HepG2 (cell line): Measurements from ENCODE around the gene AP1G1. TPM values are rescaled to one million over a fixed set of nuclear protein-coding genes. Genes with fewer than 3 reads are reported as not detected.

Source experiments
- ARNT ChIP-seq: fragments of 450-650 bp; IDR thresholded peaks from 2 replicates; pipeline ENCODE4 v1.6.1; 2017
- BATF2 ChIP-seq: sonication (generic); formaldehyde crosslinking; IDR thresholded peaks from 2 replicates; pipeline ENCODE4 v1.8.0; 2022; ENCODE audit warnings: mild to moderate bottlenecking, missing genetic modification reagents, moderate library complexity
- CEBPG ChIP-seq: IDR thresholded peaks from 2 replicates; pipeline ENCODE4 v1.6.1; 2016
- CHD2 ChIP-seq: IDR thresholded peaks from 2 replicates; pipeline ENCODE4 v1.6.1; 2011; ENCODE audit warnings: low read depth, low read length, improper control_type of control experiment
- DPF2 ChIP-seq: sonication (generic); formaldehyde crosslinking; IDR thresholded peaks from 2 replicates; pipeline ENCODE4 v1.4.0; 2020; ENCODE audit warnings: mild to moderate bottlenecking, low read depth, missing genetic modification reagents, borderline replicate concordance
- ETS1 ChIP-seq: sonication (generic); formaldehyde crosslinking; IDR thresholded peaks from 2 replicates; pipeline ENCODE4 v1.4.0; 2020; ENCODE audit warnings: missing genetic modification reagents
- FOSL1 ChIP-seq: sonication (generic); formaldehyde crosslinking; IDR thresholded peaks from 2 replicates; pipeline ENCODE4 v1.9.0; 2021; ENCODE audit warnings: missing genetic modification reagents, borderline replicate concordance
- HHEX ChIP-seq: IDR thresholded peaks from 2 replicates; pipeline ENCODE4 v1.6.1; 2016; ENCODE audit warnings: control low read depth
- KDM2A ChIP-seq: sonication (generic); formaldehyde crosslinking; IDR thresholded peaks from 2 replicates; pipeline ENCODE4 v1.4.0; 2020; ENCODE audit warnings: low read depth, missing genetic modification reagents, borderline replicate concordance
- MEIS1 ChIP-seq: sonication (generic); formaldehyde crosslinking; IDR thresholded peaks from 2 replicates; pipeline ENCODE4 v1.9.0; 2021; ENCODE audit warnings: mild to moderate bottlenecking, missing genetic modification reagents, moderate library complexity, borderline replicate concordance
- RFX1 ChIP-seq: fragments of 450-650 bp; IDR thresholded peaks from 2 replicates; pipeline ENCODE4 v1.6.1; 2017
- RXRA ChIP-seq: sonication (generic); formaldehyde crosslinking; IDR thresholded peaks from 2 replicates; pipeline ENCODE4 v1.5.1; 2020; ENCODE audit warnings: missing genetic modification reagents
- SATB2 ChIP-seq: sonication (generic); formaldehyde crosslinking; IDR thresholded peaks from 2 replicates; pipeline ENCODE4 v1.5.0; 2020; ENCODE audit warnings: missing genetic modification reagents
- SP2 ChIP-seq: sonication (generic); formaldehyde crosslinking; IDR thresholded peaks from 2 replicates; pipeline ENCODE4 v1.5.1; 2020; ENCODE audit warnings: mild to moderate bottlenecking, missing genetic modification reagents
- SUZ12 ChIP-seq: fragments of 150-350 bp; IDR thresholded peaks from 2 replicates; pipeline ENCODE4 v1.6.1; 2014; ENCODE audit warnings: low read depth, low read length
- TOE1 ChIP-seq: sonication (generic); formaldehyde crosslinking; IDR thresholded peaks from 2 replicates; pipeline ENCODE4 v1.4.0; 2020; ENCODE audit warnings: mild to moderate bottlenecking, missing genetic modification reagents
- USF2 ChIP-seq, 2 experiments: sonication (generic) in 1 of 2; formaldehyde crosslinking in 1 of 2; IDR thresholded peaks; 2 replicates each; pipeline versions ENCODE4 v1.5.1 to v1.6.1; 2011 to 2020; ENCODE audit warnings: borderline replicate concordance in 1 of 2, low read depth in 1 of 2, low read length in 1 of 2, mild to moderate bottlenecking in 1 of 2, missing genetic modification reagents in 1 of 2, moderate library complexity in 1 of 2
- YEATS2 ChIP-seq: sonication (generic); formaldehyde crosslinking; IDR thresholded peaks from 2 replicates; pipeline ENCODE4 v1.4.0; 2020; ENCODE audit warnings: missing genetic modification reagents, borderline replicate concordance
- ZNF121 ChIP-seq: sonication (generic); formaldehyde crosslinking; IDR thresholded peaks from 2 replicates; pipeline ENCODE4 v1.5.0; 2020; ENCODE audit warnings: mild to moderate bottlenecking, missing genetic modification reagents
- ZNF18 ChIP-seq: sonication (generic); formaldehyde crosslinking; IDR thresholded peaks from 2 replicates; pipeline ENCODE4 v1.8.0; 2022; ENCODE audit warnings: mild to moderate bottlenecking, missing genetic modification reagents; ENCODE audit not compliant: insufficient replicate concordance
- ZNF484 ChIP-seq: sonication (generic); formaldehyde crosslinking; IDR thresholded peaks from 2 replicates; pipeline ENCODE4 v1.5.1; 2020; ENCODE audit warnings: mild to moderate bottlenecking, low read depth, missing genetic modification reagents, borderline replicate concordance
- ZNF572 ChIP-seq: sonication (generic); formaldehyde crosslinking; IDR thresholded peaks from 2 replicates; pipeline ENCODE4 v1.5.1; 2020; ENCODE audit warnings: mild to moderate bottlenecking, missing genetic modification reagents
- ZNF589 ChIP-seq: sonication (generic); formaldehyde crosslinking; conservative IDR thresholded peaks from 2 replicates; pipeline ENCODE4 v1.8.0; 2022; ENCODE audit warnings: mild to moderate bottlenecking, moderate library complexity, missing genetic modification reagents
- ZNF75D ChIP-seq: sonication (generic); formaldehyde crosslinking; IDR thresholded peaks from 2 replicates; pipeline ENCODE4 v1.8.1; 2023; ENCODE audit warnings: missing genetic modification reagents, mild to moderate bottlenecking, borderline replicate concordance
- ZNF879 ChIP-seq: sonication (generic); formaldehyde crosslinking; IDR thresholded peaks from 2 replicates; pipeline ENCODE4 v1.8.1; 2023; ENCODE audit warnings: missing genetic modification reagents
- ZSCAN25 ChIP-seq: sonication (generic); formaldehyde crosslinking; IDR thresholded peaks from 2 replicates; pipeline ENCODE4 v1.8.0; 2022; ENCODE audit warnings: mild to moderate bottlenecking, missing genetic modification reagents
- polyA plus RNA-seq, 8 experiments: library from polyadenylated mRNA; depleted of rRNA in 3 of 8; stranded (reverse) in 7 of 8; unstranded in 1 of 8; fragments of >200 nt; fragmentation: Illumina TruSeq in 4 of 8; extraction: Trizol in 4 of 8; gene quantifications; 2 replicates each; pipeline versions ENCODE4 v1.2.1 to v1.2.3, GENCODE V29; 2011 to 2016; ENCODE audit warnings: low read depth in 4 of 8, missing spikeins in 1 of 8, mixed read lengths in 1 of 8; ENCODE audit not compliant: insufficient read depth in 1 of 8
- total RNA-seq, 5 experiments: library from RNA; depleted of rRNA; stranded (reverse); fragments of >200 nt; fragmentation: Illumina TruSeq; extraction: Trizol; gene quantifications; 2 replicates each; pipeline ENCODE4 v1.2.3, GENCODE V29; 2016; ENCODE audit warnings: low read depth in 1 of 5

The AP1G1 gene
- total and polyA plus RNA-seq, 2 of the 13 experiments (the other 11 are each of a cell fraction or from before 2014, with no cell fraction given), result 62.2 to 66.2 TPM

GRCh38 chr16:71723537-71724319 is 84.9 kb downstream of the AP1G1 start (continued):
- TF ChIP-seq BATF2 (CRISPR knock-in tag), result no peak
- 0 out of 2 replicates have a peak, but pooled peaks have one; percentile 26 for TF ChIP-seq TOE1 (CRISPR knock-in tag)
- TF ChIP-seq ZNF121 (CRISPR knock-in tag), result no peak; the same call in 1 of the 2 replicates
- TF ChIP-seq ETS1 (CRISPR knock-in tag), result no peak
- TF ChIP-seq CHD2, result no peak
- TF ChIP-seq ZNF572 (CRISPR knock-in tag), result no peak
- TF ChIP-seq SP2 (CRISPR knock-in tag), result no peak; the same call in 1 of the 2 replicates
- no peak for TF ChIP-seq RFX1
- TF ChIP-seq ZSCAN25 (CRISPR knock-in tag), result no peak; the same call in 1 of the 2 replicates
- no peak for TF ChIP-seq SATB2 (CRISPR knock-in tag)
- TF ChIP-seq HHEX (CRISPR knock-in tag), result no peak
- no peak for TF ChIP-seq ZNF18
- TF ChIP-seq USF2 (IDR thresholded peaks at IDR 0.05; ENCODE audit: low read depth, low read length), result no peak
- TF ChIP-seq USF2 (CRISPR knock-in tag; IDR thresholded peaks at IDR 0.05; ENCODE audit: borderline replicate concordance), result no peak
- TF ChIP-seq ZNF75D (CRISPR knock-in tag), result no peak
- no peak; the same call in 1 of the 2 replicates for TF ChIP-seq RXRA (CRISPR knock-in tag)
- no peak for TF ChIP-seq DPF2
- TF ChIP-seq ARNT, result no peak
- no peak for TF ChIP-seq YEATS2
- no peak for TF ChIP-seq ZNF484 (CRISPR knock-in tag)
- TF ChIP-seq MEIS1, result 0 out of 2 replicates have a peak, but pooled peaks have one; percentile 64
- no peak for TF ChIP-seq CEBPG (CRISPR knock-in tag)
- no peak for TF ChIP-seq ZNF589 (CRISPR knock-in tag)
- TF ChIP-seq ZNF879 (CRISPR knock-in tag), result no peak
- peak; percentile 43; the same call in 1 of the 2 replicates for TF ChIP-seq KDM2A (CRISPR knock-in tag)
- TF ChIP-seq SUZ12, result no peak
- no peak for TF ChIP-seq FOSL1 (CRISPR knock-in tag)
